ENCODE measurements around the gene CR1L.
"Not testable (repeated sequence)": the region's sequence is repeated elsewhere in the genome, so short reads cannot be mapped to it uniquely, and the experiment has no call there.

The CR1L gene

DNA sequence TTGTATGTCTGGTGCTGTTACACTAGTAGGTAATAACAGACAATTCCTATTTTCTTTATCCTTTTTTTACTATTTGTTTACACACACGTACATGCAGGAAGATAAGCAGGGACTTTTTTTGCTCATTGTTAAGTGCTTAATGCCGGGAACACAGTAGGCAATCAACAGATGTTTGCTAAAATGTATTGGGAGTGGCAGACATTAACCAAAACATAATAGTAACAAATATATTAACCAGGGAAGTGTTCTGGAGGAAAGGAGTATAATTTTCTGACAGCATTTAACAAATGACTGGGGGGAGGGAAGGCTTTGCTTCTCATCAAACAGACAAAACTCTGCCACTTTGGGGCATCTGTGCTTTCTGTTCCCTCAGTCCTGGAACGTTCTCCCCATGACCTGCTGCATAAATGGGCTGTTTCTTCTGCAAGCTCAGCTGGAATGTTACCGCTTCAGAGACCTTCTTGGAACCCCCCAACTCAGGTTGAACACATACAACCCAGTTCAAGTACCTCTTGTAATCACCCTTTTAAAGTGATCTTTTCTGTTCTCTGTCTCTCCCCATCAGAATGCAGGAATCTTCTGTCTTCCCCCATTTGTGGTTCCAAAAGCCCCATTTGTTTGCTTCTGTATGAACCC, 2.1 kb downstream of the CR1L start:
- DNase-seq: no peak

DNA sequence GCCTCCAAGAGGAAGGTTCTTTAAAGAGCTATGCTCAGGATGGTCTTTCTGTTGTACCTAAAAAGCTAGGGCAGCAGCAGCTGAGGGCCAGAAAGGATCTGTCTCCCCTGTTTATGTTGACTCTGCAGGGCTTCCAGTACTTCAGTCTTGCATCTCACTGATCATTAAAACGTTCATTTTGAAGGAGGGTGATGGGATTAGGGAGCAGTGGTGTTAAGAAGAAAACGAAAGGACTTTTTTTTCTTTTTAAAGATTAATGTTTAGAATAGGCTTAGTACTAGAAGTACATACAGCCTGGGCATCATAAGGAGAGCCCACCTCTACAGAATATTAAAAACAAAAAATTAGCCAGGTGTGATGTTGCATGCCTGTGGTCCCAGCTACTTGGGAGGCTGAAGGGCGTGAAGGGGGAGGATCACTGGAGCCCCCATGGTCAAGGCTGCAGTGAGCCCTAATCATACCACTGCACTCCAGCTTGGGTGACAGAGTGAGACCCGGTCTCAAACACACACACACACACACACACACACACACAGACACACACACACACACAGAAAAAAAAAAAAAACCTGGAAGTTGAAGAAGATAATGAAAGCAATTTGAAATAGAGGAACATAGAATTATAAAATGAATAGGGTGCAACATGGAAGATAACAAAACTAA, 2.9 kb downstream of the CR1L start:
- DNase-seq: no peak

DNA sequence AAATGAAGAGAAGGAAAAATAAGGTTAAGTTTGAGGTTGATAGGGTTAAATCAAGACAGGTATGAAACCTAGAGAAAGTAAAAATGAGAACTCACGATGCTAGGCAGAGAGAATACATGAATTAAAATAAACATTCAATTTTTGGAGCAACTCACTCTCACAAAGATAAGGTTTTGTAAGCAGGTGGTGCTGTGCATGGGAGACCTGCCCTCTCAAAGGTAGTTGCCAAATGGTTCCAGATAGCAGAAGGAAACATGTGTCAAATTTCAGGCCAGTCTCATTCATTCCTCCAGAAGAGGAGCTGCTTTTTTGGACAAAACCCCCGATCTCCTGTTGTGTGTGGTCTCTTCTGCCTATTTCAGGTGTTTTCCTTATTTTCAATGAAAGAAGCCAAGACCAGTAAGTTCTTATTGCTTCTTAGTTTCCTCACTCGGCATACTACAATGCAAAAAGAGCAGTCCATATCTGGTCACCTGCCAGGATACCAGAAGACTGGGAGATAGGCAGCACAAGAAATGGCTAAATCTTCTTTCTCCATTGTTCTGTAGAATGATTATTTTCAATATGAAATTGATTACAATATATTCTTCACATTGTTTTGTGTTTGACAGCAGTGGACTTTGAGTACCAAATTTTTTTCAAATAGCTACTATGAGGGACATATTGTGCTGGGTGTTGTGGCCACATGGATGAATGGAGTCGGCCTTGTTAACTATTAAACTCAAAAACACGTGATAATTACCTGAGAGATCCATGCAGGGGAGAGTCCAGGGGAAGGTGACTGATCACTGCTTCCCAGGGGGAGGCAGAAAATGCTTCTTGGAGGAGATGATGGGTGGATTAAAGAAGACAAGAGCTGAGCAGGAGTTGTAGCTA, 3.6 kb downstream of the CR1L start:
- no peak for DNase-seq

DNA sequence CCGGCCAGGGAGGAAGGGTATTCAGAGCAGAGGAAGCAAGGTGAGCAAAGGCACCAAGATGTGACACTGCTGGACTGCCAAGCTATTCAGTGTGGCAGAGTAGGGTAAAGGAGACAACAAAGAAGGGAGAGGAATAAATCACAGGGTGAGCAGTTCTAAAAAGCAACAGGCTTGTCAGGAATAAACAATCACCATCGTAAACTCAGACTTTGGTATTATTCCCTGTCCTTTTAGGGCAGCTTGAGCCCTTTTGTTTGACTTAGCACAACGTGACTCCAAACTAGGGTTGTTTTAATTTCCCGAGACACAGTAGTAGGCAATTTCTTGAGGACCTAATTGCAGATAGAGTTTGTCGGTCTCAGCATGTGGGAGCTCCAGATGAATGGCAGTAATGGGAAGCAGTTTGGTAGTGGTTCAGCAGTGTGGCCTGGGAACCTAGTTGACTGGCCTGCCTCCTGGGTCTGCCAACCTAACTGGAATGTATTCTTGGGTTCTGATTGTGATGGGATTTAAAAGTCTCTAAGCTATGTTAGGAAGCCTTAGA, 4.3 kb downstream of the CR1L start:
- no peak for DNase-seq

DNA sequence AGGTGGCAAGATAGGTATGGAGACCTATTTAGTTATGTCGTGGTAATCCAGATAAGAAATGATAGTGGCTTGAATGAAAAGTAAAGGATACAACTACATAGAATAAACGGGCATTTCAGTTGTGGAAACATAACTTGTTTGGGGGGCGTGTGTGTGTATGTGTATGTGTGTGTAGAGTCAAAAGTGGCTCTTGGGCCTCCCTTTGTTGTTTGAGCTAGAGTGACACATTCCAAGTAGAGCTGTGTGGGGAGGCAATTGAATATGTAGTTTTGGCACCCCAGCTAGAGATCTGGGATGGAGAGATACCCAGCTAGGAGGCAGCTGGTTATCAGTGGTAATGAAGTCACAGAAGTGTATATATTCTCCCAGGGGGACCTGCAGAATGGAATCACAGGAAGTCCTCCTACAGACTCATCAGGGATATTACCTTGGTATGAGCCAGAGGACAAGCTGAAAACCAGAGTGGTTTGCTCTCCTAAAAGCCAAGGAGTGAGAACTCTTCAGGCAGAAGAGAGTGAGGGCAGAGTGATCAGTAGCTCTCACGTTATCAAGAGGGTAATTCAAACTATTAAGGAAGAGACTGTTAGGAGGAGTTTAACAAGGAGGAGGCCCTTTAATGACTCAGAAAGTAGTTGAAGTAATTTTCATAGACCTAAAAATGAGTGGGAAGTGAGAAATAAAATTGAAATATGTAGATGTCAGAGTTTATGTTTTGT, 5.1 kb downstream of the CR1L start:
- DNase-seq: no peak

DNA sequence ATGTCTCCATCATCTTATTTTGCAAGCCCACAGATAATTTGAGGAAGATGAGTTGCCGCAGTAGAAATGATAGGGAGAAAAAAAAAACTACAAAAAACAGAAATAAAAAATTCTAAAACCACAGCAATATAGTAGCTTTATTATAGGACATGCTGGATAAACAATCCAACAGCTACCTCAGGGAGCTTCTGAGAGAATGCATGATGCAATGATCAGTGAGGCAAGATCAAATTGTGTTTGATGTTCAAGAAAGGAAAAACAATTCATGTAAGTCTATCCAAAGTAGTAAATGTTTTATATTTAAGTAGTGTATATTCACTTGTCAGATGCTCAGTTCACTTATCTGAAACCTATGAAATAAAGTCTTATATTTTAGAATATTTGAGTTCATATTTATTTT, 6.7 kb downstream of the CR1L start:
- DNase-seq: no peak

DNA sequence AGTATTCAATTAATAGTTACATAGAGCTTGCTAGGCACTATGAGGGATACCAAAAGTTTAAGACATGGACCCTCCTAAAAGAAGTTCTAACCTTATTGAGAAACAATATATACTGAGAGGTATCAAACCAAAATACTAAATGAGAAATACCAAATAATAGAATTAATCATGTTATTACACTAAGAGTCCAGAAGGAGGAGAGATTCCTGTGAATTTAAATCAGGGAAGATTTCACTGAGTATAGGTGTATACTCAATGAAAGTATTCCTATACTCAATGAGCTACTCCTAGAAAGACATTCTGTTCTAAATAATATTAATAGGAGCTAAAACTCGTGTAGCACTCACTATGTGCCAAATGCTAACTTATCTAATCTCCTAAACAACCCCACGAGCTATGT, 9.4 kb downstream of the CR1L start:
- DNase-seq: no peak

DNA sequence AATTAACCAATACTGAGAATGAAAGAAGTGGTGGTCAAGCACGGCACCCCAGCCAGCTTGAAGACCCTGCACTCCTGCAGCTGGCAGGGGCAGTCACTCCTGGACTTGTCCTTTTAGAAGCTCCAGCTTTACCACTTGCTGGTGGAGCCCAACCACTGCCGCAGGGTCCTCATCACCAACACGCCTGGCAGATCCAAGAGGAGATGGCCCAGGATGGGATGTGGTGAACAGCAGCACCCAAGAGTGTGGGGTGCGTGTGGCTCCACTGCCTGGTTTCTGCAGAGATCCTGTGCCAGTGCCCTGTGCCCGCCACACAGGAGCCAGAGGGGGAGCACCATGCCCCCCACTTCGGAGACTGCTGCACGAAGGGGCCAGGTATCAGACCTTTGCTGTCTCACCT, 13.5 kb downstream of the CR1L start:
- DNase-seq: no peak

DNA sequence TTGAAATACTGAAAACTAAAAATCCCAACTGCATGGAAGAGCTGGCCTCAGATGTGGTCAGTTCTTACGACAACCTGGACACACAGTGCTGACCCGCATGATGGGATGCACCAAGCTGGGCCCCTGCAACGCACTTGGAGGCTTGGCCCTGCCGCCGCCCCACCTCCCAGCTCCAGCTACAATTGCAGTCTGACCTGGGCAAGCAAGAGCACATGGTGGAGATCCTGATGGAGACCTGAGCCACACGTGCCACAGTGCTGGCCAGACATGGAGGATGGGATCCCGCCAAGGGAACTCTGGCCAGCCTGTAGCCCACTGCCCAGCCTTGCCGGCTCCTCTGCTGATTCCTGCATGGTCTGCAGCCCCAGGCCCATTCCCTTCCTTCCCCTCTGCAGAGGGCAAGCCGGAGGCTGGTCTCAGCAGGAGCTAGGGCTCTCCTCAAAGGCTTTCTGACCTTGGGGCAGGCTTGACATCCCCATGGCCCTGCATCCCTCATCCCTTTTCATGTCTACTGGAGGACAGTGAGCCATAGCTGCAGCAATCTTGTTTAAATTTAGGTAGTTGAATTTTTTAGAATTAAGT, 14.1 kb downstream of the CR1L start:
- no peak for DNase-seq

DNA sequence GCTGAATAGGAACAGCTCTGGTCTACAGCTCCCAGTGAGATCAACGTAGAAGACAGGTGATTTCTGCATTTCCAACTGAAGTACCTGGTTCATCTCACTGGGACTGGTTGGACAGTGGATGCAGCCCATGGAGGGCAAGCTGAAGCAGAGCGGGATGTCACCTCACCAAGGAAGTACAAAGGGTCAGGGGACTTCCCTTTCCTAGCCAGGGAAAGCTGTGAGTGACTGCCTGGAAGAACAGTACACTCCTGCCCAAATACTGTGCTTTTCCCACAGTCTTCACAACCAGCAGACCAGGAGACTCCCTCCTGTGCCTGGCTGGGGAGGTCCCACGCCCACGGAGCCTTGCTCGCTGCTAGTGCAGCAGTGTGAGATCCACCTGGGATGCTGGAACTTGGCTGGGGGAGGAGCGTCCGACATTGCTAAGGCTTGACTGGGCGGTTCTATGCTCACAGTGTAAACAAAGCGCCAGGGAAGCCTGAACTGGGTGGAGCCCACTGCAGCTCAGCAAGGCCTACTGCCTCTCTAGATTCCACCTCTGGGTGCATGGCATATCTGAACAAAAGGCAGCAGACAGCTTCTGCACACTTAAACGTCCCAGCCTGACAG, 14.7 kb downstream of the CR1L start:
- no peak for DNase-seq

DNA sequence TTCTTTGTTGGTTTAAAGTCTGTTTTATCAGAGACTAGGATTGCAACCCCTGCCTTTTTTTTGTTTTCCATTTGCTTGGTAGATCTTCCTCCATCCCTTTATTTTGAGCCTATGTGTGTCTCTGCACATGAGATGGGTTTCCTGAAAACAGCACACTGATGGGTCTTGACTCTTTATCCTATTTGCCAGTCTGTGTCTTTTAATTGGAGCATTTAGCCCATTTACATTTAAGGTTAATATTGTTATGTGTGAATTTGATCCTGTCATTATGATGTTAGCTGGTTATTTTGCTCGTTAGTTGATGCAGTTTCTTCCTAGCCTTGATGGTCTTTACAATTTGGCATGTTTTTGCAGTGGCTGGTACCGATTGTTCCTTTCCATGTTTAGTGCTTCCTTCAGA, 16.5 kb downstream of the CR1L start:
- DNase-seq: not testable (repeated sequence)

DNA sequence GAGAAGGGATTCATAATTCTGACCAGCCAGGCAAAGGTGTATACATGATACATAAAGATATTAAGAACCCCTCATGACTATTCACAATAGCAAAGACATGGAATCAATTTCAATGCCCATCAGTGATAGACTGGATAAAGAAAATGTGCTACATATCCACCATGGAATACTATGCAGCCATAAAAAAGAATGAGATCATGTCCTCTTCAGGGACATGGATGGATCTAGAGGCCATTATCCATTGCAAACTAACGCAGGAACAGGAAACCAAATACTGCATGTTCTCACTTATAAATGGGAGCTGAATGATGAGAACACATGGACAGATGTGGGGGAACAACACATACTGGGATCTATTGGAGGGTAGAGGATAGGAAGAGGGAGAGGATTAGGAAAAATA, 21.4 kb downstream of the CR1L start:
- DNase-seq: no peak

DNA sequence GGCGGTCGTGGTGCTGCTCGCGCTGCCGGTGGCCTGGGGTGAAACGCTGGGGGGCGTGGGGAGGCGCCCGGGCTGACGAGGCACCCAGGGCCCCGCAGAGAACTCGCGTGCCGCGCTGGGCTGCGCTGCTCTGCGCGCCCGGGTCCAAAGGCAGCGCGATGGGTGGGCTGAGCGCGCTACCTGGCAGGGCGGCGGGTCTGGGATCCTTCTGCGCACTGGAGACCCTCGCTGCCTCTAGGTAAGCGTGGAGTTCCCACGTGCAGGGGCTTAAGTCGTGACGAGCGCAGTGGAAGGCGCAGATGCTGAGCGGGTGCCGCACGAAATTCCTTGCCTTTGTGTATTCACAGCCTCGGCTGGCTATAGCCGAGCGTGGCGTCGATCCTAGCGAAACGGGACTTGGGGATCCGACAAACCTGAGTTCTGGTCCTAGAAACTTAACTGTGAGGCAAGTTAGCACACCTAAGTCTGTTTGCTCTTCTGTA, 24.6 kb downstream of the CR1L start:
- DNase-seq: no peak

DNA sequence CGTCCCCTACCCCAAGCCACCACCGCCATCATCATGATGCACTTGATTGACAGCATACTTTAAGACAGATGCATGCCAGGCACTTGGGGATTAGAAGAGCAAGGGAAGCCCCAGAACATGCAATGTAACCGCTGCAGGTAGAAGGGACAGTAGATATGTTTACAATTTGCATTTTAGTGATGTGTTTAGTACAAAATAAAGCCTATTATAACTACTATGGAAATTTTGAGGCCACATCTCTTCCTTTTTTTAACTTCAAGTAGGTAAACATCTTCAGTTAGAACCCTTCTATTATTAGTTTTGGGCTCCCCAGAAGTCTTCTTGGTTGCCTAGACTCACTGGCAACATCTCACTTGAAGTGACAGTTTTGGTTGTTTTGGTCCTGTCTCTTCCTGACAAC, 25.3 kb downstream of the CR1L start:
- no peak for DNase-seq

DNA sequence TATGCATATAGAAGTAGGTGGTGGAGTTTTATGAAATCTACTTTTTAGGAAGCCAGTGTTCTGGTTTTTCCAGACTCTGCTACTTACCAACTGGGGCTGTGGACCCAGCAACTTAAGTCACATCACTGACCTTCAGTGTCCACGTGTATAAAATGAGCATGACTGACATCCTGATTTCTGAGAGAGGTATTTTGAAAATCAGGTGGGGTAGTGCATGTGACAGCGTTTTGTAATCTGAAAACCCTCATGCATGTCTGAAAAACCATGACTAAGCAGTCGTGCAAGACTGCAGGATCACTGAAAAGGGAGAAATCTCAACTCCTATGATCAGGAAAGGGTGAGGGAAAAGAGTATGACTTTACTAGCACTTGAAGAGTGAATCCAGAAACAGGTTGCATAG, 26.1 kb downstream of the CR1L start:
- DNase-seq: no peak

DNA sequence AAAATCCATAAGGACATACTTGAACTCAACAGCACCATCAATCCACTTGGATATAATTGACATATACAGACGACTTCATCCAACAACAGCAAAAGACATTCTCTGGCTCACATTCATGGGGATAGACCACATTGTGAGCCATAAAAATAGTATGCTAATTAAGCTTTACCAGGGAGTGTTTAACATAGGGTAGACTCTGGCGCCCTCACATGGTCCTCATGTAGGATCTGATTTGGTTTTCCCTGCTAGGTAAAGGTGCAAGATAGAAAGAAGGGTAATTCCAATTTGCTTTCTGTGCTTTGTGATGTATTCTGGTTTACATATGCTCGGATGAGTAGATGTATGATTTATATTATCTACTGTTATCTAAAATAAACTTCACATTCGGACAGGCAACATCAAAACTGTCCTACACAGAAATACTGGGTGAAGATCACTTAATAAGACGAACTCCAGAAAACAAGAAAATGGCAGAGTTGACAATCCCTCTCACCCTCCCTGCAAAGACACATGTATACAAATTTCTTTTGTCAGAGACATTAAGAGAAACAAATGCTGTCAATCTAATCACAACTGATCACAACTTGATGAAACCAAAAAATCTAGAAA, 27.7 kb downstream of the CR1L start:
- DNase-seq: no peak

DNA sequence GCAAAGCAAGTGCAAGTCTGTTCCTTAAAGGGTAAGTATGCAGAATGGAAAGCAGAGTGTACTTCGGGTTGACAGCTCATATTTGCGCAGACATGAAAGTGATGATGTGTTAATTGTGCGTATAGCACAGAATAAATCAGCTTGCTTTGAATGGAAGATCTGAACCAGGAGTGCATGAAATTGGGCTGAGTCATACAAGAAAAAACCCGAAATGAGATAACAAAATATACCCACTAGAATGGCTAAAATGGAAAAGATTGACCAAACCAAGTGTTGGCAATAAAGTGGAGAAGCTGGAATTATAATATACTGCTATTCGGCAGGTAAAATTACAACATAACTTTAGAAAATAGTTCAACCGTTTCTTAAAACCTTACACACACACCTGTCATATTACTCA, 28.5 kb downstream of the CR1L start:
- DNase-seq: no peak

DNA sequence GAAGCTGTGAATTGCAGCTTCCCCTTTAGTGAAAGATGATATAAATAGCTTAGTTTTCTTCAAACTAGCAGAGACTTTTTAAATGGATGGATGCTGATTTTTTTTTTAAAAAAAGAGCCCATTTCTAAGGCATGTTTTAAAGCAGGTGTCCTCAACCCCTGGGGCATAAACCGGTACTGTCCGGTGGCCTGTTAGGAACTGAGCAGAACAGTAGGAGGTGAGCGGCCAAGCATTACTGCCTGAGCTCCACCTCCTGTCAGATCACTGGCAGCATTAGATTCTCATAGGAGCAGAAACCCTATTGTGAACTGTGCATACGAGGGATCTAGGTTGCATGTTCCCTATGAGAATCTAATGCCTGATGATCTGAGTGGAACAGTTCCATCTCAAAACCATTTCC, 31.2 kb downstream of the CR1L start:
- no peak for DNase-seq

DNA sequence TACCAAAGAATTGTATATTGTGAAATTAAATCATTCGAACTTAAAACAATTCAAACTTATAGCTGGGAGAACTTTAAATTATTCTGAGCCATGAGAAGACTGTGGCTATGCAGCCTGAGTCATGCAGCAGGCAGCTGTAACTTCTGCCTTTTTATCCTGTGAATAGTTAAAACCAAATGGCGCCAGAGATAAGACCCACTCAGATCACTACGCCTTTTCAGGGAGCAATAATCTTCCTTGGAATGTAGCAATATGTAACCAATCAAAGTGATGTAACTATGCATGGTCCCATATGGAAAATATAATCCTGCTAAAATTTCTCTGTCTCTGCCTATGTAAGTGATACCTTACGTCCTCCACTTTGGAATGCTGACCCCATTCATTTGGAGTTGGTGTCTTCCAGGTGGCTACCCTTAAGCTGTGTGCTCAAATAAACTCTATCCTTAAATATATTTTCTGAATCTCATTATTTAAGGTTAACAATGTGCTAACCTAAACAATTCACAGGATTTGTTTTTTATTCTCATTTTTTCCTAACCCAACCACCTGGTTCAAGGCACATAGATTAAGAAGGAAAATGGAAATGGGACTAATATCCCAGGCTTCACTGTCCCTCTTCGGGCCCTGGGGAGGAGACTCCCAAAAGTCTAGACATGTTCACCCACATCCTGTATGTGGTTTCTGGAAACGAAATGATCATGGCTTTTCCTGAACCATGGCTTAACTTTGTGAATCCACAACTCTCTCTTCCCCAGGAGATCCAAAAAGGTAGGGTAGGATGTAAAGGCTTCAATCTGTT, 35.9 kb downstream of the CR1L start:
- not testable (repeated sequence) for DNase-seq

DNA sequence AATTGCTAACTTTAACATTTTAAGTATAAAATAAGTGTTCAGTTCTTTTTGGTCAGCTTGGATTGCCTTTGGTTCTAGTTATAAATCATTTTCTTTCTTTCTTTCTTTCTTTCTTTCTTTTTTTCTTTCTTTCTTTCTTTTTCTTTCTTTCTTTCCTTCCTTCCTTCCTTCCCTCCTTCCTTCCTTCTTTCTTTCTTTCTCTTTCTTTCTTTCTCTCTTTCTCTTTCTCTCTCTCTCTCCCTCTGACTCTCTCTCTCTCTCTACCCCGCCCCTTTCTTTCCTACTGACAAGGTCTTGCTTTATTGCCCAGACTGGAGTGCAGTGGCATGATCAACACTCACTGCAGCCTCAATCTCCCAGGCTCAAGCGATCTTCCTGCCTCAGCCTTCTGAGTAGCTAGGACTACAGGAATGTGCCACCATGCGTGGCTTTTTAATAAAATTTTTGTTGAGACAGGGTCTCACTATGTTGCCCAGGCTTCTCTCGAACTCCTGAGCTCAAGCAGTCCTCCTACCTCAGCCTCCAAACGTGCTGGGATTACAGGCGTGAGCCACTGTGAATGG, 38.0 kb downstream of the CR1L start:
- not testable (repeated sequence) for DNase-seq

Data from activated gamma-delta T cell treated with Interleukin-2 at 50 U/mL for 16 hours (primary cell).